GM10248 (cell line): ENCODE measurements around the gene MAML3.

ENCODE experiments used
- CTCF ChIA-PET: fragments of 300-600 bp; sonication (Branson Sonifier 250); formaldehyde crosslinking; extraction: SDS; loops from one replicate; lab custom pipeline; 2021; ENCODE audit warnings: antibody characterized with exemption; lab: Yijun Ruan, JAX
- POLR2A ChIA-PET: fragments of 350-650 bp; sonication (Branson Sonifier 250); formaldehyde crosslinking; extraction: SDS; loops from one replicate; lab custom pipeline; 2020; ENCODE audit warnings: antibody characterized with exemption; lab: Yijun Ruan, JAX
- DNase-seq: peaks from one replicate; pipeline ENCODE4 v3.0.0; 2012; ENCODE audit errors: extremely low spot score
- CTCF ChIP-seq: IDR thresholded peaks from 2 replicates; pipeline ENCODE4 v1.5.1; 2012; ENCODE audit warnings: mild to moderate bottlenecking, low read depth; ENCODE audit errors: extremely low read depth, missing control alignments, control extremely low read depth

Gene MAML3

DNA sequence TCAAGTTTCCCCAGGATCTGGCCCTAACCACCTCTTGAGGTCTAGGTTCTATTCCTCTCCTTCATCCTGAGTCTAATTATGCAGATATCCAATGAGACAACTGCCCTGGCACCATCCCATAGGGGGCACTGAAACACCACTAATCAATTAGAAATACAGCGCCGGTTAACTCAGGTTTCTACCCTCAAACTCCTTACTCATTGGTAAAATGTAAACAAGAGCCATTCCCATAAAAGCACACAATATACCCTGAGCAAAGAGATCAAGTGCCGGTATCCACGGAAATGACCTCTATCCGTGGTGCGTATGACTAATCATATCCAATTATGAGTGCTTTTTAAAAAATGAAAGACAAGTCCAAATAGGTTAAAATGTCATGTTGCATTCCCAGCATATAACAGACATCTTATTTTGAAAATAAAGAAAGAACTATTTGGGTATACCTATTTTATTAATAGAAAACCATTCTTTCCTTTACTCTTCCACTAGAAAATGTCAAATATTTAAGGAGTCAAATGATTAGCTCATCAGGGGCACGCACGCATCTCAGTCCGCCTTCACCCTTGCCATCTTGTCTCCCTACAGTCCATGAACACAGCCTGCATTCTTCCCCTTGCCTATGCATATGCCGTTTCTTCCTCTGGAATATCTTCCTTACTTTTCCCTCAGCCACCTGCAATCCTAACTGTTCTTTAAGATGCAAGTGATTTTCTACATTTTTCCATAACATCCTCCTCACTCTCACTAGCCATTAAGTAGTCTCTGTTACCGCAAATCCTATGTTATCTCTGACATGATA, 141.1 kb downstream of the MAML3 start:
- ChIA-PET CTCF (interaction anchor here (0.9 to 1.8 kb wide), 5 partner anchors 10 to 360 kb away, joined by 3 to 5 read pairs (median 3); partner anchors contain the start of gene SCOC), POLR2A (no interaction called here)
- no peak for DNase-seq
- peak; percentile 36 for TF ChIP-seq CTCF

GRCh38 chr4:140005699-140006098, 148.3 kb downstream of the MAML3 start:
- ChIA-PET POLR2A (no interaction called here), CTCF (no interaction called here)
- TF ChIP-seq CTCF = no peak
- DNase-seq = no peak

DNA sequence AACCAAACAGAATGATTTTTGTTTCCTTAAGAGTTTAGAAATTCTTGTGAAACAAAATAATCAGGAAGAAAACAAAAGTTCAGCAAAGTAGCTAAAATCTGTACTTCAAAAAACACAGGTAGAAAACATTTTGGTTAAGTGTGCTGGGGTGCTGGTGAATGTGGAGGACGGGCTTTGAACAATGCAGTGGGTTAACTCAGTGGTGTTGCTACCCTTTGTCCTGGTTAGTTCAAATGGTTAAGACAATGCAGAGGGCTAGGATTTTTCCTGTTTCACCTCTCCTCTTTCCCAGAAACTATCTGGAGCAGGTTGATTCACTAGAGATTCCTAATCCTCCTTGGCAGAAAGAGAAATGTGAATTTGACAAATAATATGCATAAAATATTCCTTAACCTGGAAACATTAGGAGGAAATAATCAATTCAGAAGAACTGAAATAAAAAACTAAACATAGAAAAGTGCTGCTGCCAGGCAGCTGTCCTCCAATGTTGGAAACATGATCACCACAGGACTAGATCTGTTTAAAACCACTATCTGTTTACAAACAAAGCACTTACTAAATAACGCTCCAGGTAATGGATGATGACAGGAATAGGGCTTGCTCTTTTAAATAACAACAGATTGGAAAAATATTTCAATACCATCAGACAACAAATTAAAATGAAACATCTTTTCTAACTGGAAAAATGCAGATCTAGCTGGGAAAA, 148.9 kb downstream of the MAML3 start:
- no peak for TF ChIP-seq CTCF
- ChIA-PET CTCF (no interaction called here), POLR2A (no interaction called here)
- DNase-seq = no peak

DNA sequence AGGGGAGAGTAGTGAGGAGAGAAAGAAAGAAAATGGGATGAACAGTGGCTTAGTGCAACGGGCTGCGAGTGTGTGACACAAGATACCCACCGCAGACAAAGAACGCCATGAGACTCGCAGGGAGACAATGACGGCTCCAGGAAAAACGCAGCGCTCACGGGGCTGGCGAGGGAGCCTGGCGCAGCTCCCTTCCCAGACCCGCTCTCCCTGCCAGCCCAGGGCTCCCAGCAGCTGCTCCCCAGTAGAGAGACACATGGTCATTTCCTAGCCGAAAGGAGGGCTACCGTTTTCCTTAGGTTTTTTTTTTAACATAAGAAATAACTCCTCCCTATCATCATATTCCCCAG, 149.5 kb downstream of the MAML3 start:
- POLR2A ChIA-PET = no interaction called here
- no peak for DNase-seq
- TF ChIP-seq CTCF = no peak
- CTCF ChIA-PET = no interaction called here

- POLR2A ChIA-PET = no interaction called here
- DNase-seq = no peak
- TF ChIP-seq CTCF = no peak
- CTCF ChIA-PET = no interaction called here
These were observed 150.0 kb downstream of the MAML3 start for GRCh38 chr4:140003876-140004548.

GRCh38 chr4:140000232-140000631, 153.8 kb downstream of the MAML3 start:
- ChIA-PET POLR2A (no interaction called here), CTCF (no interaction called here)
- no peak for TF ChIP-seq CTCF
- DNase-seq = no peak
